ENCODE measurements around the gene TMEM273.

Gene TMEM273, protein sequence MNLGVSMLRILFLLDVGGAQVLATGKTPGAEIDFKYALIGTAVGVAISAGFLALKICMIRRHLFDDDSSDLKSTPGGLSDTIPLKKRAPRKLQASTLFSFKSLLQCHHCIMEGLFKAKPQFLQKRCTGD

DNA sequence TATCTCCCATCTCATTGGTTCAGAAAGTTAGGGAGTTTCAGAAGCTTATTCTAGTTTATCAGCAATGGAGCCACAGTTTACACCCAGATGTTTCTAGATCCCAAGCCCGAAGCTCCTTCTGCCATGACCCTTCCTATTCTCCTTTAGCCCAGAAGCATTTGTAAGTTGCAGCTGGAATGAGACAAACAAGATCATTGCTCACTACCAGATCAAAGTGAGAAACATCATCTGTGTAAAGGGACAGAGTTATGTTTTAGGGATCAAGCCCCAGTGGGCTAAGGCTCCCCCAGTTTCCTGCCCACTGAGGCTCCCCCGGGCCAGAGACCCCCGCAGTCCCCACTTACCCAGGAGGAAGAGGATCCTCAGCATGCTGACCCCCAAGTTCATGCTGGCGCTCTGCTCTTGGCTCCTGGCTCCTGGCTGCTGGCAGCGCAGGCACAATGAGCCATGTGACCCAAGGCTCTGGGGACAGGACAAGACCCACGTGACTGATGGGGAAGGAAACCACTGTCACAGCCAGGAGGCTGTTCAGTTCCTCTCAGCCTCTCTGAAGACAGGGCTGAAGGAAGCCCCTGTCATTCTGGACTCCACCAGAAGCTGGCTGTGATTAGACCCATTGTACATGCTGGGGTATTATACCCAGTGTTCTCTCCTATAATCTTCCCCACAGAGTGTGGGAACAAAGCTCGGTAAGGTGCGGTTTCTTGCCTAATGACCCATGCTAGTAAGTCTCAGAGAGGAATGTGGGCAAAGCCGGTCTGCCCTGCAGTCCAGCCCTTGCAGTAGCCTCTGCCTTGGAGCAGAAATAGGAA, at the start of gene TMEM273:
Gene TMEM273 (minus strand): TSS at position 442 of the 812 bp plus-strand sequence. CDS start 55 bp downstream, at position 387.
- DNase-seq, result no peak

DNA sequence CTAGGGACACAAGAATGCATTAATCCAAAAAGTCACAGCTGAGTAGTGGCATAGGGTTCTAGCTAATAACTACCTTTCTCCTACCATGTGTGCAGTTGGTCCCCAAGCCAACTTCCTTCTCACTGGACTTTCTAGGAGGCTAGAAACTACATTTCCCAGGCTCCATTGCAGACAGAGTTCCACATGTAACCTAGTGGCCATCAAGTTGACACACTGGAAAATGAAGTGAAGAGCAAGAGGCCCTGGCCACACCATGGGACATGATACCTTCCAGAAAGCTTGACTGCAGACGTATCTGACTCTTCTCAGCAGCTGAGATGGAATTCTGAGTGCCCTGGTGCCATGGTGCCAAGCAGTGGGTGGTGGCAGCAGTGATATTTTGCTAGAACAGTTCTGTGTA, 49.8 kb upstream of the TMEM273 start:
- no peak for DNase-seq

DNA sequence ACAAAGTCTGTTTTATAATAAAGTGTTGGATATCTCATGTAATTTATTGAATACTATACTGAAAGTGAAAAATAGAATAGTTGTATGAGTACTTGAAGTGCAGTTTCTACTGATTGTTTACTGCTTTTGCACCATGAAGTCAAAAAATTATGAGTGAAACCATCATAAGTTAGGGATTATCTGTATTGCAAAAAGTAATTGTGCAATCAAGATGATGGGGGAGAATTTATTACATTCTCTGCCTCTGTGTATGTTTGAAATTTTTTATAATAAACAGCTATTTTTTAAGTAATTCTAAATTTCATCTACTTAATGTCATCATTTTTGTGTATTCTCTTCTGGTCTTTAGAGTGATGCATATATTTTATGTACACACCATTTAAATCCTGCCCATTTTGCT, 47.2 kb upstream of the TMEM273 start:
- no peak for DNase-seq

DNA sequence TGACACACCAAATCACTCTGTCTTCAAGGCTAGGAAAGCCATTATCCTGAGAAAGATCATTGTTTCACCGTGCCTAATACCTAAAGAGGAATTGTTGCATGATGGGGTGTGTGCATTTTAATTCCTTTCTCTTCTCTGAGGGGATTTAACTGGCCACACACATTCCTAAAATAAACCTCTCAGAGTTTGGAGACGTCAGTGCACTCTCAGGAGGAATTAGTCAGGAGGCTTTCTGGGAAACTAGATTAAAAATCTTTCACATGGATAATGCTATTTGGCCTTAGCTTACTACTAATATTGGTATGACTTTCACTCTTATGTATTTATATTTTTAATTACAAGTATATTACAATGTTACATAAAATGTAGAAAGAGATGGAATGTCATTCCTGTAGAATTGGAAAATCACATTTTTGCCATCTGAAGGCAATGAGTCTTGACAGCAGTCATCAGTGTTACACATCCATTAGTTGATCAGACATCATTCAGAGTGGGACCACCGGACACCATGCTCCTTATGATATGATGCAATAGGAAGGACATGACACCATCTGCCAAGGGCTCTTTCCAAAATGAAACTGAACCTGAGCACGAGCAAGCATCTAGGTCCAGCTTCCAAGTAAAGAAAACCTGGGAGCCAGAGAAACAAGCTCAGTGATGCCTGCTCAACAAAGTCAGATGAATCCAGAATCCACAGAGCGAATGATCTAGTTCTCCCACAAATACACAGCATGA, 43.1 kb upstream of the TMEM273 start:
- DNase-seq, result no peak

DNA sequence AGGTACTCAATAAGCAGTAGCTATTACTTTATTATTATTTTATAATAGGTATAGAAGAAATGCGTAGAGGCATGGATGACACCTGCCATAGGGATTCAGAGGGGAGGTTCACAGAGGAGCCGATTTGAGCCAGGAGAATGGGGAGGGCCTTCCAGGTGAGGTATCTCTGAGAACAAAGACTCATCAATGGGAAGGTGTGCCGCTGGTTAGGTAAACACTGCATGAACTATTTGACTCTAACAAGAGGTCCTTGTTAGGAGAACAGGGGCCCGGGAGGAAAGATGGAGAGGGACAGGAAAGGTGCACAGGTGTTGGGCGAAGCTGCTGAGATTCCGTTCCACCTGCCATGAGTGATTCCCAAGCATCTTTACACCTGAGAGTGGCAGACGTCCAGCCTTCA, 41.8 kb upstream of the TMEM273 start:
- no peak for DNase-seq

DNA sequence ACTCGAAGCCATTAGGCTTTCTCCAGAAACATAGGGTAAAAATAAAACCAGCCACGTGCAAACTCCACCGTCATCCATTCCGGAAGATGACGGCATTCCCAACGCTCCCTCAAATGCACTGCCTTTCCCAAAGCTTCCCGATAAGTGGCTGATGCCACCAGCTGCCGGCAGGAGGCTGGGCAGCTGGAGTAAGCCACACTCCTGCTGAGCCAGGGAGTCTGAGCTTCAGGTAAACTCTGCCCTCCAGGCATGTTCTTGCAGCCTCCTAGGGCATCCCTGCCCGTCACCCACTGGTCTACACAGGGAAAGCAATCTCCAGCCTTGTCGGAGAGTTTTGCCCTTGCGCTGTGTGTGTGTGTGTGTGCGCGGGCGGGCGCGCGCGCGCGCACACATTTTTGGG, 40.5 kb upstream of the TMEM273 start:
- DNase-seq, result no peak

DNA sequence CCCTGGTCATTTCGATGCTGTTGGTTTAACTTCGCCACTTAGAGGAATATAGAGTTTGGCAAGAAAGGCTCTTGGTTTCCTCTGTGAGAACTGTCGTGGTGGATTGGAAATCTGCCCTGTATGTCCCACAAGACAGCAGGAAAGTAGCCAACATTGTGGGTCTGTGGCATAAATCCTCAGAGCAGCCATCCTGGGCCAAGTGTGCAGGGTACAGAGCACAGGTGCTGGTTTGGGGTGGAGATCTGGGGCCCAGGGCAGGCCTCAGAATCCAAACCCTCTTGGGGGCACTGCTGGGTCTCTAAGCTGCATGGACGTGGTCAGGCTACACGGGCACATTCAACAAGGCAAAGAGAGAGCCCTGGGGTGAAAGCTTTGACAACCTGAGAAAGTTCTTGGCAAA, 39.2 kb upstream of the TMEM273 start:
- DNase-seq, result no peak

DNA sequence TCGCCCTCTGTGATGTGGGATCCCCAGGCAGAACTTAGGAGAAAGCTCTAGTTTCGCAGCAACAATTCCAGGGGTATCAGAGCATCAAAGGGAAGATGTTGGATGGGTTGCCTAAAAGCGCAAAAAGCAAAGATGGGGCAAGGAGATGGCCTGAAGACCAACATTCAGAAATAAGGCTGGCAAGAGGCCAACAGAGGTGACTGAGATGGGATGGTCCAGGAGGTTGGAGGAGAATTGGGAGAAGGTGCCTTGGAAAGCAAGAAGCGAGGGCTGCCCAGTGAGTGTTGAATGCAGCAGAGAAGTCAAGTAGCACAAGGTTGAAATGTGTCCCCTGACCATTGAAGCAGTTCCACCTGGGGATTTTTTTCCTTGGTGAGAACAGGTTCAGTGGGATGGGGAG, 38.4 kb upstream of the TMEM273 start:
- no peak for DNase-seq

DNA sequence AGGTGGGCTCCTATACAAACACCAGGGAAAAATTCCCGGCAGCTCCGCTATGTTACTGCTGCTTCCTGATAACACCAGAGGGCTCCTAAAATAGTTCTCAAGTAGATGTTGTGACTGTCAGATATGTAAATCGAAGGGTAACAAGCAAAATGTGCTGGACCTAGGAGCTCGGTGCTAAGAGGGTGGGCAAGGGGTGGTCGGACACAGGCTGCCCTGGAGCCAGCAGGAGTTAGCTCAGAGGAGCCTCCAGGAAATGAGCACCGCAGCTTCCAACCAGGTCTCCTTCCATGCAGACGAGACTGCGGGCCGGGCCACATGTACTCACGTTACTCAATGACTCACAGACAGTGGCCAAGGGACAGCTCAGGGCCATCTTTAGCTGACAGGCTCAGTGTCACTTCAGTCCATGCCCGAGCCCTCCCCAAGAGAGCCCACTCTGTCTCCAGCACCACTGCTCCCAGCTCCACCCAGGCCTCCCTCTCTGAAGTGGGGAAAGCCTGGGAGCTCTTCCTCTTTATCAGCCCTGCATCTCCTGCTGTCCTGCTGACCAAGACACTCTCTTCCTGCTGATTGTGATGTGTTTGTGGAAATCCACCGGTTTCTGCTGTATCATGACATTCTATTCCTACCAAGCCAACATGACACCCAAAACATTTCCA, 37.2 kb upstream of the TMEM273 start:
- DNase-seq, result no peak

DNA sequence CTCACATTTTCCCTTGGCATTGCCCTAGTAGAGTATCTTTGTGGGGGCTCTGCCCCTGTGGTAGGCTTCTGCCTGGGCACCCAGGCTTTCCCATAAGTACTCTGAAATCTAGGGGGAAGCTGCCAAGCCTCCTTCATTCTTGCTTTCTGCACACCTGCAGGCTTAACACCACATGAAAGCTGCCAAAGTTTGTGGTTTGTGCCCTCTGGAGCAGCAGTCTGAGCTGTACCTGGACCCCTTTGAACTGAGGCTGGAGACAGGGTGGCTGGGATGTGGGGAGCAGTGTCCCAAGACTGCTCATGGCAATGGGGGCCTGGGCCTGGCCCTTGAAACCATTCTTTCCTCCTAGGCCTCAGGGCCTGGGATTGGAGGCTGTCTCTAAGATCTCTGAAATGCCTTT, 35.0 kb upstream of the TMEM273 start:
- DNase-seq, result no peak

DNA sequence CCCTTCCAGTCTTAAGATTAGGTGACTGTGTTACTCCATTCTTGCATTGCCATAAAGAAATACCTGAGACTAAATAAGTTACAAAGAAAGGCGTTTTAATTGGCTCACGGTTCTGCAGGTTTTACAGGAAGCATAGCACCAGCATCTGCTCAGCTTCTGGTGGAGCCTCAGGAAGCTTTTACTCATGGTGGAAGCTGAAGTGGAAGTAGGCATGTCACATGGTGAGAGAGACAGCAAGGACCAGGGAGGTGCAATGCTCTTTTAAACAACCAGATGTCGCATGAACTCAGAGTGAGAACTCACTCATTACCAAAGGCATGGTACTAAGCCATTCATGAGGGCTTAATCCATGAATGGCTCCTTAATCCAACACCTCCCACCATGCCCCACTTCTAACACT, 34.0 kb upstream of the TMEM273 start:
- DNase-seq, result no peak

DNA sequence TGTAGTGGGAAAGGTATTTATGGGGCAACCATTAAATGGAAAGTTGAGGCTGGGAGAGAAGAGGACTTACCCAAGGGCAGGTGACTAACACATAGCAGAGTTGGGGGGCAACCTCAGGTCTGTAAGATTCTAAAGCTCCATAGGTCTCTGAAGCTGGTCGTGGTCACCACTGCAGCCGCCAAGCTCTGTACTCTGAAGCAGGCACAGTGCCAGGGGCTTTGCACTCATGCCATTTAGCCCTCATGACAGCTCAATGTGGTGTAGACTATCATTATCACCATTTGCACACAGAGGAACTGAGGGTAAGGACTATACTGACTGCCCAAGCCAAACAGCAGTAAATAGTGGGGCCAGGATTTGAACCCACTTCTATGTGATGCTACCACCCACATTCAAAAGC, 32.5 kb upstream of the TMEM273 start:
- no peak for DNase-seq

DNA sequence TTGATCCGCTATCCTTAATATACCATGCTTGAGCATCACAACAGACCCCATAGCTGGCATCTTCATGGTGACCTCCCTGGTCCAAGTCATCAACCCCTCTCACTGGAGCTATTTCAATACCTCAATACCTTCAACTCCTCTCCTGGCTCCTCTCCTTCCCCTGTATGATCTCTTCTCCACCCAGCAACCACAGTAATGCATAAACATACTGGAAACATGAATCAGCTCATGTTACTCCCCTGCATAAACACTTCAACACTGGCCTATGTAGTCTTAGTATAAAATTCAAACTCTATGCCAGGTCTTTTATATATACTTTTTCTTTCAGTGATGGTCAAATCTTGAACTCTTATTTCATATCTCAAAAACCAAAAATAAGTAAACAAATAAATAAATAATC, 31.8 kb upstream of the TMEM273 start:
- DNase-seq, result no peak

DNA sequence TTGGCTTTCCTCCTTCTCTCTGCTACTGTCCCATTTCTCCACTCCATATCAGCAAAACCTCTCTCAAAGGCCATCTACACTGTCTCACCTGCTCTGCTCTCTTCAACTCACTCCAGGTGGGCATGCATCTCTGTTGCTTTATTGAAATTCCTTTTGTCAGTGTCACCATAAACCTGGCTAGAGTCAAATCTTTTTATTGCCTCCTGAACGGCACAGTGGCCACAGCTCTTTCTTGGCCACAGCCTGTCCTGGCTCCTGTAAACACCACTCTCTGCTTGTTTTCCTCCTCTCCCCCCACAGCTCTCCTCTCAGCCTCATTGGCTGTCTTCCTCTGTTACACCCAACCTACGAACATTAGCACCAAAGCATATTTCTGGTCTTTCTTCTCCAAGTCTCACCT, 31.1 kb upstream of the TMEM273 start:
- no peak for DNase-seq

DNA sequence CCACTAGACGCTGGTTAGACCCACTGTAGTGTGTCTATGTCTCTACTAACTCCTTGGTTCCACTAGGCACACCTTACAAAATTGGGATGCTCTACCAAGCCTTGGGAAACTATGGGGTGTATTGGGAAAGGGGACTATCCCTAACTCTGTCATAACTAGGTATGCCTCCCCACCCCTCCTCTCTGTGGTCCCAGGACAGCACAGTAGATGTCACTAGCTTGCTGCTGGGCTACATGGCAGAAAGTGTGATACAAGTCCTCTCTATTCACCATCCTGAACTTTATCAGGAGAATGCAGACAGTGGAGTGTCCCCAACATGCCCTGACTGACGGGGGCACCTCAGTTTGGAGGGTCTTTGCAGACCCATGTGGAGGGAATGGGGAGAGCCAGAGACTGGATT, 30.3 kb upstream of the TMEM273 start:
- no peak for DNase-seq

DNA sequence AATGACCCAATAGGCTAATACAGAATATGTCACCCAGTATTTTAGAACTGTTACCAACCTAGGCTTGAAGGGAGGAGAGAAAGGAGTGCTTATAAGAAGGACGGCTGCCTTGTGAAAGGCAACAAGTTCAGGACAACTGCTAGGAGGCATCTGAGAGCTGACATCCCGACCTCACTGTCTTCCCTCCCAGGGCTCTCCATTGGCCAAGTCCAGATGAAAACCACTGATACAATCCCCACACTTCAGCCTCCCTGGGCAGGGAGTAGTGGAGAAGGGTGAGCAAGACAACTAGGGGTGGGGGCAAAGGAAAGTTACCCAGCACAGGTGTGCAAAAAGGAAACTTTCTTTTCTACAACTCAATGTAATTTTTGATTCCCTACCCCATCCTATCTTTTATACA, 29.5 kb upstream of the TMEM273 start:
- no peak for DNase-seq

DNA sequence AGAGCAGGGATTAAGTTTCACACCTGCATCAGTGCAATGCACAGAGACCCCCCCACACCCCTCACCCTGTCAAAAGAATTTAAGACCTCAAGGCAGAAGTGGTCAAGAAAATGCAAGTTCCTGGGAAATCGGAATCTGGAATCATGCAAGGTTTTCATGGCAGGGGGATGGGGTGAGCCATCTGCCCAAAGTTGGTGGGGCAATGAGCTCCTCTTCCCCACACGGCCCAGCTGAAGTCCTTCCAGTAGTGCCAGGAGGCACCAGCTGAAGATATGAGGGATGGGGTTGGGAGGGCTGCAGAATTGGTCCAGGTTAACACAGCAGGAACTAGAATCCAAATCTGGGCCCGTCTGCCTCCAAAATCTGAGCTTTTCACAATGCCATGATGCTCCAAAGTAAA, 25.0 kb upstream of the TMEM273 start:
- no peak for DNase-seq

DNA sequence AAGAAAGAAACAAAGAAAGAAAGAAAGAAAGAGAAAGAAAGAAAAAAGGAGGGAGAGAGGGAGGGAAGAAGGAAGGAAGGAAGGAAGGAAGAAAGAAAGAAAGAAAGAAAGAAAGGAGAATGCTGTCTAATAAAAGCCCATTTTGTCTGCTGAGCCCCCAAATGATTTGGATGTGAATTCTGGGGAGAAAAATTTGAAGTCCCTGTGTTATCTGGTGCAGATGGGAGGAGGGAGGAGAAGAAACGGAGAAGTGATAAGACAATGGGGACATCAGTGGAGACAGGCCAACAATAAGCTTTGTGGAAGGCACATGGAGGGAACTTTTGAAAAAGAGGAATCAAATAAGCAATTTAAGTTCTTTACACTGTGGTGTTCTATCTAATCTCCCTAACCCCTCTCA, 24.6 kb upstream of the TMEM273 start:
- no peak for DNase-seq

DNA sequence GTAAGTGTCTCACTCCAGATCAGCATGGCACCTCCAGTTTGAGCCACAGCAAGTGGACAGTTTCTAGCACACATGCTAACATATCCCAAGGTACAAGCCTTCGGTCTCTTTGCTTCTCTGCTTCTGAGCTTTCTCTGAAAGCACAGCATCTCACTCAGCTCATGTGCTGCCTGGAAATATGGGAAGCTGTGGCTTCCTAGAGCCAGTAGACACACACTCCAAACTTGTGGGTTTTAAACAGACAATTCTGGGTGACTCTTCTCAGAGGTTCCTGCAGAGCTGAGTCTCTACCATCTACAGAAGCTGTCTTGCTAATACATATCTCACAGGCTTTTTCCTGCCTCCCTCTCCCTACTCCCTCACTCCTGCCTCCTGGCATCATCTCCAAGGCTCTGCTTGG, 23.9 kb upstream of the TMEM273 start:
- DNase-seq, result no peak

DNA sequence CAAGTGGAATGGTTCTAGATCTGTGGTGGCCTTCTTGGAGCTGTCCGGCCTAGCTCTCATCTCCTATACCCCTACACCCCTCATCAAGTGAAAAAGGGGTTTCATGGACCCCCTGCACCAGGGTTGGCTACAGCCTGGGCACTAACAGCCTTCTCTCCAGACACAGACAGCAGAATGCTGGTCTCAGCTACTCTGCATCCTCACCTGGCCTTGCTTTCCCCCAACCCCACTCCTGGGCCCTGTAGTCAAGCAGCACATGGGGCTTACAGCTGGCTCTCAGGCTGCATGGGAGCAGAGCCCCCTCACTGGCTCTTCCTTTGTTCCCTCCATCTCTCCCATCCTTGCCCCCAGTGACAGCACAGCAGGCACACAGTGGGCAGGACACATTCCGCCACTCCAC, 20.8 kb upstream of the TMEM273 start:
- no peak for DNase-seq

DNA sequence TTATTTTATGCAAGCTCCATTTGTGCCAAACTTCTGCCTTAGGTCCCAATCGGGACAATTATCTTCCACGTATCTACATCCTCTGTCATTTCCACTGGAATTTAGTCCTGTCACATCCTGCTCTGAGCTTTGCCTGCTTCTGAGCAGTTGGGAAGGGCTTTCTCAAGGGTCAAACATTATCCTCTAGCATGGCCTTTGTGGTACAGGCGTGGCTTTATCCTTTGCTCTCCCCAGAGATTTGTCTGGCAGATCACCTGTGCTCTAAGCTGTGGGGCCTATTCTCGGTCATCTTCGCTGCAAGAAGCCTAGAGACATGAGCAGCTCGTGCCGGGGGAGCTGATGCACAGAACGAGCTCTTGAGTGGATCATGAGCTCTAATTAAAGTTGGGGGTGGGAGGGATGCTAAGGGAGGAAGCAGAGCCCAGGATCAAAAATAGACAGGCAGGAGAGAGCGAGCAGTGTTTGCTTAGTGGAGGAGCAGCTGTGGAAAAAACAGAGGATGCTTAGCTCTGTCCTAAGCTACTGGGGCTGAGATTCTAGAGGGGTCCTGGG, 19.8 kb upstream of the TMEM273 start:
- DNase-seq, result no peak

DNA sequence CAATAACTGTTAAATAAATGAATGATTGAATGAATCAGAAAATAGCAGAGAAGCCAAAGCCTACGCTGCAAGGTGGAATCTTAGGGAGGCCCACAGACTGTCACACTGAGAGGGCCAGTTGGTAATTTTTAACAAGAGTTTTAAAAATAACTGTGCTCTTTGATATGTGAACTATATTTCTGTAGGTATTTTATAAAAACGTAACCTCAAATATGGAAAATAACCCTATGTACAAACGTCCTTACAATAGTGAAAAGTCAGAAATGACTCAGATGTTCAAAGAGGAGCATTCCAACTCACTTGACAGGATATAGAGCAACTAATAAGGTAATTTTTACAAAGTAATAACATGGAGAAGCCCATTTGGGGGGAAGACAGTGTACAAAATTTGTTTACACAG, 18.9 kb upstream of the TMEM273 start:
- DNase-seq, result no peak

DNA sequence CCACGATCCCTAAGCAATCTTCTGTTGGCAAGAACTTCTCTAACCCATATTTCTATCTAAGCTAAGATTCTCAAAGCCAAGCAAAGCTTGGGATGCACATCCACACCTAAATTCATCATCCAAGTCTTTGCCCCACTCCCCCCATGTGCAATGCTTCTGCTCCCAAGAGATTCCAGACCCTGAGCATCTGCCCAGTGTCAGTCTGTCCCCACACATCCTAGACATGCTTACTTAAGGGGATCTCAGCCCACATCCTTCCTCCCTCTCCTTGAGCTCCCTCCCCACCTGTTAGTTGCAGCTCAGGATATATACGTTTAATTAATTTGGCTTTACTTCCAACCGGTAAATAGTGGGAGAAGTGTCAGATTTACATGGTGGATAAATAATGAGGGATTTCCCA, 17.0 kb upstream of the TMEM273 start:
- DNase-seq, result no peak

DNA sequence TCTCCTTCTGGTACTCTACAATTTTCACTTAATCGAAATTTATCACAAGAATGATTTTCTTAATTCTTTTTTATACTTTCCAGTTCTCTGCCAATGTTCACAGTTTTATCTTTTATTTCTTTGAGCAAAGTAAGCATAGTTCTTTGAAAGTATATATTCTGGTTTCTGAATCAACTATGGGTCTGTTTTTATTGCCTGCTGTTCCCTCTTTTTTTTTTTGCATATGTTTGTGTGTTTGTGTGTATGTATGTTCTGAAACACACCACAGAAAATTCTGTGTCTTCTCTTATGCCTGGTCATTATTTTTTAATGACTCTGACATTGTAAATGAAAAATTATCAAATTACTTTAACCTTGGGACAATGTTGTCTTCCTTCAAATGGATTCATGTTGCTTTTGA, 15.9 kb upstream of the TMEM273 start:
- no peak for DNase-seq
